ENCODE results near the gene CEPT1.

- TF ChIP-seq CTCF (IDR thresholded peaks at IDR 0.05; ENCODE audit: poor library complexity): no peak
- TF ChIP-seq EZH2 (IDR thresholded peaks at IDR 0.05; ENCODE audit: borderline replicate concordance): no peak
These were observed 35.0 kb upstream of the CEPT1 start for GRCh38 chr1:111104981-111105380.

Data from hepatocyte (in vitro differentiated cells).